Measurements from ENCODE around the gene ZBTB18. TPM values are rescaled to one million over a fixed set of nuclear protein-coding genes. Genes with fewer than 3 reads are reported as not detected.
"Not testable (repeated sequence)": the region's sequence is repeated elsewhere in the genome, so short reads cannot be mapped to it uniquely, and the experiment has no call there.

ZBTB18 gene
- total RNA-seq, 1 experiment from 2014 or later = 15.2 TPM

GRCh38 chr1:244012202-244012601, 38.9 kb upstream of the ZBTB18 start:
- intact Hi-C loops (cut with micrococcal nuclease; ENCODE audit: unreplicated experiment) = no loop called here
- no peak for DNase-seq (ENCODE audit: low spot score)
- Histone ChIP-seq H3K4me1 (ENCODE audit: insufficient read depth, low read length, poor library complexity, severe bottlenecking) (no peaks in the 10 kb centered on the region), H3K4me3 (ENCODE audit: low read depth, low read length, poor library complexity, severe bottlenecking) (no peak overlapping the region), H3K27me3 (replicated peaks; ENCODE audit: insufficient read depth, low read depth, low read length, poor library complexity) (no peaks in the 10 kb centered on the region), H3K27ac (ENCODE audit: low read depth, low read length, poor library complexity, severe bottlenecking) (no peak overlapping the region), H3K9me3 (ENCODE audit: low read depth, low read length, poor library complexity, severe bottlenecking) (no peaks in the 10 kb centered on the region), H3K36me3 (ENCODE audit: insufficient read depth, low read length, poor library complexity, severe bottlenecking) (no peaks in the 10 kb centered on the region)
- POLR2A ChIA-PET (ENCODE audit: low non-redundant PET) = no interaction called here
- no TSS peak for BruUV-seq (replicated peaks)
- CTCF ChIA-PET = no interaction called here
- TF ChIP-seq CTCF (conservative IDR thresholded peaks at IDR 0.05; ENCODE audit: low read depth, low read length) (no peak), EZH2 (IDR thresholded peaks at IDR 0.05; ENCODE audit: borderline replicate concordance, low read depth, low read length, poor library complexity, severe bottlenecking) (no peak)

DNA sequence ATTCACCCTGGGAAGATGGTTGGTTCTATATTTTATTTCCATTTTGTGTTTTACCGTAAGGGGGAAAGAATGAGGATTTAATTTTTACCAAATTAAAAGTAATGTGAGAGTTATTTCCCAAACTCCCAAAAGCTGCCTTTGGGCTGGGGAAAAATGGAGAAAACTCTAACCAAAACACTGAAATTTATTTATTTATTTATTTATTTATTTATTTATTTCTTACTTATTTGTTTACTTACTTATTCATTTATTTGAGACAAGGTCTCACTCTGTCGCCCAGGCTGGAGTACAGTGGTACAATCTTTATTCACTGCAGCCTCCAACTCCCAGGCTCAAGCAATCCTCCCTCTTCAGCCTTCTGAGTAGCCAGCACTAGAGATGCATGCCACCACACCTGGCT, 38.0 kb upstream of the ZBTB18 start:
- ChIA-PET CTCF (no interaction called here), POLR2A (ENCODE audit: low non-redundant PET) (no interaction called here)
- Histone ChIP-seq H3K27ac (ENCODE audit: low read depth, low read length, poor library complexity, severe bottlenecking) (no peak overlapping the region), H3K36me3 (ENCODE audit: insufficient read depth, low read length, poor library complexity, severe bottlenecking) (no peaks in the 10 kb centered on the region), H3K4me3 (ENCODE audit: low read depth, low read length, poor library complexity, severe bottlenecking) (no peak overlapping the region), H3K4me1 (ENCODE audit: insufficient read depth, low read length, poor library complexity, severe bottlenecking) (no peaks in the 10 kb centered on the region), H3K27me3 (replicated peaks; ENCODE audit: insufficient read depth, low read depth, low read length, poor library complexity) (no peaks in the 10 kb centered on the region), H3K9me3 (ENCODE audit: low read depth, low read length, poor library complexity, severe bottlenecking) (no peaks in the 10 kb centered on the region)
- DNase-seq (ENCODE audit: low spot score) = no peak
- intact Hi-C loops (cut with micrococcal nuclease; ENCODE audit: unreplicated experiment) = no loop called here
- no peak for TF ChIP-seq CTCF (conservative IDR thresholded peaks at IDR 0.05; ENCODE audit: low read depth, low read length)
- no peak for TF ChIP-seq EZH2 (IDR thresholded peaks at IDR 0.05; ENCODE audit: borderline replicate concordance, low read depth, low read length, poor library complexity, severe bottlenecking)
- BruUV-seq (replicated peaks) = no TSS peak

GRCh38 chr1:244014862-244015261, 36.2 kb upstream of the ZBTB18 start:
- POLR2A ChIA-PET (ENCODE audit: low non-redundant PET); H3K4me3 ChIP-seq (ENCODE audit: low read depth, low read length, poor library complexity, severe bottlenecking); H3K27me3 ChIP-seq (replicated peaks; ENCODE audit: insufficient read depth, low read depth, low read length, poor library complexity); intact Hi-C loops (cut with micrococcal nuclease; ENCODE audit: unreplicated experiment); H3K36me3 ChIP-seq (ENCODE audit: insufficient read depth, low read length, poor library complexity, severe bottlenecking); H3K27ac ChIP-seq (ENCODE audit: low read depth, low read length, poor library complexity, severe bottlenecking); CTCF ChIA-PET; BruUV-seq (replicated peaks); DNase-seq (ENCODE audit: low spot score); H3K4me1 ChIP-seq (ENCODE audit: insufficient read depth, low read length, poor library complexity, severe bottlenecking); H3K9me3 ChIP-seq (ENCODE audit: low read depth, low read length, poor library complexity, severe bottlenecking): not testable (repeated sequence)

DNA sequence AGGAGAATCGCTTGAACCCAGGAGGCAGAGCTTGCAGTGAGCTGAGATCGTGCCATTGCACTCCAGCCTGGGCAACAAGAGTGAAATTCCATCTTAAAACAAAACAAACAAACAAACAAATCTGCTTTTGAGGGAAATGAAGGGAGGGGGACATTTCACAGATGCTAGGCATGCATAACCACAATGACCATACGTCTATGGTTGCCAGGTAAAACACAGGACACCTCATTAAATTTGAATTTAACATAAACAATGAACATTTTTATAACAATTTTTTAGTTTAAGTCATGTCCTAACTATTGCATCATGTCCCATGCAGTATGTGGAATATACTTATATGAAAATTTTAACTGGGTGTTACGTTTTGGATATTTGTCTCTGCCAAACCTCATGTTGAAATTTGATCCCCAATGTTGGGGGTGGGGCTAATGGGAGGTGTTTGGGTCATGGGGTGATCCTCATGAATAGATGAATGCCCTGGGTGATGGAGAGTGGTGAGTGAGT, 31.0 kb upstream of the ZBTB18 start:
- TF ChIP-seq CTCF (conservative IDR thresholded peaks at IDR 0.05; ENCODE audit: low read depth, low read length) (no peak), EZH2 (IDR thresholded peaks at IDR 0.05; ENCODE audit: borderline replicate concordance, low read depth, low read length, poor library complexity, severe bottlenecking) (no peak)
- Histone ChIP-seq H3K36me3 (ENCODE audit: insufficient read depth, low read length, poor library complexity, severe bottlenecking) (no peaks in the 10 kb centered on the region), H3K27ac (ENCODE audit: low read depth, low read length, poor library complexity, severe bottlenecking) (no peak overlapping the region), H3K4me3 (ENCODE audit: low read depth, low read length, poor library complexity, severe bottlenecking) (no peak overlapping the region), H3K27me3 (replicated peaks; ENCODE audit: insufficient read depth, low read depth, low read length, poor library complexity) (no peaks in the 10 kb centered on the region), H3K9me3 (ENCODE audit: low read depth, low read length, poor library complexity, severe bottlenecking) (no peaks in the 10 kb centered on the region), H3K4me1 (ENCODE audit: insufficient read depth, low read length, poor library complexity, severe bottlenecking) (no peaks in the 10 kb centered on the region)
- ChIA-PET POLR2A (ENCODE audit: low non-redundant PET) (no interaction called here), CTCF (no interaction called here)
- BruUV-seq (replicated peaks) = no TSS peak
- DNase-seq (ENCODE audit: low spot score) = no peak
- intact Hi-C loops (cut with micrococcal nuclease; ENCODE audit: unreplicated experiment) = no loop called here
